ENCODE measurements around the gene NQO2.

- TF ChIP-seq CTCF (conservative IDR thresholded peaks at IDR 0.05) = no peak
- TF ChIP-seq ZFX (IDR thresholded peaks at IDR 0.05) = no peak
Observed at GRCh38 chr6:3046295-3046694, 46.6 kb downstream of the NQO2 start.

All from C4-2B (cell line).